CD4-positive, alpha-beta T cell treated with Interleukin-6 for 4 hours (primary cell): ENCODE measurements around the gene MAP2K4.
"Not testable (repeated sequence)": the region's sequence is repeated elsewhere in the genome, so short reads cannot be mapped to it uniquely, and the experiment has no call there.

Experiments used
- DNase-seq: peaks from one replicate; pipeline ENCODE4 v3.0.0-alpha.2; 2020; ENCODE audit warnings: mixed read lengths

The MAP2K4 gene

DNA sequence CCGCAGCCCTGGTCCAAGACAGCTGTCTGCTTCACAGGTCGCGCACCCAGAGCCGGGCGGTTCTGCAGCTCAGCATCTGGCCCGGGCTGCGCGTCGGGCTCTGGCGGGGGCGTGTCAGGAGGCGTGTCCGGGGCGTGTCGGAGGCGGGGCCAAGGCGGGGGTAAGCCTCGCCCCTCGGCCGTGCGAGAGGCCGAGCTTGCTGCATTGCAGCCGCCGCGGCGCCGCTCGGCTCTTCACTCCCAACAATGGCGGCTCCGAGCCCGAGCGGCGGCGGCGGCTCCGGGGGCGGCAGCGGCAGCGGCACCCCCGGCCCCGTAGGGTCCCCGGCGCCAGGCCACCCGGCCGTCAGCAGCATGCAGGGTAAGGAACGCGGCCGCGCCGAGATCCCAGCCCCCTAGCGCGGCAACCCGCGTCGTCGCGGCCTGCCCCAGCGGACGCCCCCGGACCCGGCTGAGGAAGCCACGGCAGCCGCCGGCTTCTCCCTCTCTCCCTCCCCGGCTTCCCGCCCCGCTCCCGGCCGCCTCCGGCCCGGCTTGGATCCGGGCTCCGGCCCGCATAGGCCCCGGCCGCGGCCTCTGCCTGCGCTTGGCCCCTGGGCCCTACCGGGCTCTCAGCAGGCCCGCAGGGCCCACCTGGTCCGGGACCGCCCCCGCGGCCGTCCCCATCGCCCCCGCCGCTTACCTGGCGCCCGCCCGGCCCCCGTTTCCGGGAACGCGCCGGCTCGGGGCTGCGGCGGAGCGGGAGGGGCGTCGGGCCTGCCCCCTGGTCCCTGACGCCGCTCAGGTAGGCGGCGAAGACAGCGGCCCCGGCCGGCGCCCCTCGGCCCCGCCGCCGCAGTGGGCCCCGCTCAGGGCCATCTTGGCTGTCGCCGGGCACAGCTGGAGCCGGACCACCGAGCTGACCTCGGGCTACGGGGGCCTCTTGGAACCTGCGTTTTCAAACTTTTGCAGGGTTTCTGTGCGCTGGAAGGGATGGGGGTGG is at the start of gene MAP2K4:
MAP2K4 (plus strand) TSS at position 236 of the 981 bp plus-strand sequence; CDS start at position 246, 10 bp downstream.
- peak; percentile 92 for DNase-seq

DNA sequence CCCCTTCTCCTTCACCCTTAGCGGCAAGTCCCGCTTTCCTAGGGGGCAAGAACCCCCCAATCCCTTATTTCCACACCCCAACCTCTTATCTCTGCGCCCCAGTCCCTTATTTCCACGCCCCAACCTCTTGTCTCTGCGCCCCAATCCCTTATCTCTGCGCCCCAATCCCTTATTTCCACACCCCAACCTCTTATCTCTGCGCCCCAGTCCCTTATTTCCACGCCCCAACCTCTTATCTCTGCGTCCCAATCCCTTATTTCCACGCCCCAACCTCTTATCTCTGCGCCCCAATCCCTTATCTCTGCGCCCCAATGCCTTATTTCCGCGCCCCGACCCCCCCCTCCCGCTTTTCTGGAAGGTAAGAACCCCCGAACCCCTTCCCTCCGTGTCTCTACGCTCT is 47.9 kb upstream of the MAP2K4 start:
- DNase-seq: not testable (repeated sequence)

GRCh38 chr17:11979795-11980194 is 40.9 kb upstream of the MAP2K4 start:
- no peak for DNase-seq

- no peak for DNase-seq
Measured at GRCh38 chr17:11980813-11981212, 39.9 kb upstream of the MAP2K4 start.

DNA sequence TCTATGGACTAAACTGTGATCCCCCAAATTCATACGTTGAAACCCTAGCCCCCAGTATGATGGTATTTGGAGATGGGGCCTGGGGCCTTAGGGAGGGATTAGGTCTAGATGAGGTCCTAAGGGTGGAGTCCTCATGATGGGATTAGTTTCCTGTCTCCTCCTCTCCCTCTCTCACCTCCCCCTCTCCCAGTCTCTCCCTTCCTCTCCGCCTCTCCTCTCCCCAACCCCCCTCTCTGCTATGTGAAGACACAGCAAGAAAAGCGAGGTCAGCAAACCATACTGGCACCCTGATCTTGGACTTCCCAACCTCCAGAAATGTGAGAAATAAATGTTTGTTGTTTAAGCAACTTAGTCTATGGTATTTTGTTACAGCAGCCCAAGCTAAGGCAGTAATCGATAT is 38.8 kb upstream of the MAP2K4 start:
- DNase-seq: no peak

- DNase-seq: no peak
Measured at GRCh38 chr17:11986179-11986941, 34.3 kb upstream of the MAP2K4 start.

- no peak for DNase-seq
Measured at GRCh38 chr17:11986942-11987329, 33.7 kb upstream of the MAP2K4 start.

- no peak for DNase-seq
Measured at GRCh38 chr17:11990363-11990983, 30.2 kb upstream of the MAP2K4 start.

DNA sequence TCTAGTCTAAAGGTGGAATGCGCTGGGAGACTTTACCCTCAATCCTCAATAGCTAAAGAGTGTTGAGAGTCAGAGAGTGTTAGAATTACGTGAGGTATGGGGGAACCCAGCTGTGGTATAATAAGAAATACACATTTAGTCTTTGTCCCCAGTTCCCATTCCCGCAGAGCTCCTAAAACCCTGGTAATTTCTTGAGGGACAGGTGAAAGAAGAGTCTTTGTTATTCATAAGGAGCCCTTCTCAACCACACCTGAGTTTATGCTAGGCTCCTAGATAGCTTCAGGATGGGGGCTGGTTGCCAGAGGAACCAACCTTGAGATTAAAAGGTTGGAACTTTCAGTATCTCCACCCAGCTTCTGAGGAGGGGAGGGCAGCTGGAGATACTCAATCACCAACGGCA is 29.2 kb upstream of the MAP2K4 start:
- no peak for DNase-seq

DNA sequence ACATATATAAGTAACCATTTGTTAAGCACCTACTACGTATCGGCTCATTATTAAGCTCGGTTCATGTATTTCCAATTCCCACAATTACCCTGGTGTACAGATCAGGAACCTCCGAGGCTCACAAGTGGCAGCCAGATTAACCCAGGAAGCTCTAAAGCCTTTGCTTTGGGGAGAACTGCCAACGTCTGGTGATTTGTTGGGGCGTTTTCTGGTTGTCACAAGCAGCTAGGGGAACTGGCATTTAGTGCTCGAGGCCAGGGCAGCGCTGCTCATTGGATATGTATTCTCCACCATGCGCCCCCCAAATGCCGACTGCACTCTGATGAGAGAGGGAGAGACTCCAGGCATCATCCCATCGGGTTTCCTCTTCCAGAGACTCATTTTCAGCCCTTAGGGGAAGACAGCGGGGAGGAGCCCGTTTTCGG is 23.9 kb upstream of the MAP2K4 start:
- no peak for DNase-seq

DNA sequence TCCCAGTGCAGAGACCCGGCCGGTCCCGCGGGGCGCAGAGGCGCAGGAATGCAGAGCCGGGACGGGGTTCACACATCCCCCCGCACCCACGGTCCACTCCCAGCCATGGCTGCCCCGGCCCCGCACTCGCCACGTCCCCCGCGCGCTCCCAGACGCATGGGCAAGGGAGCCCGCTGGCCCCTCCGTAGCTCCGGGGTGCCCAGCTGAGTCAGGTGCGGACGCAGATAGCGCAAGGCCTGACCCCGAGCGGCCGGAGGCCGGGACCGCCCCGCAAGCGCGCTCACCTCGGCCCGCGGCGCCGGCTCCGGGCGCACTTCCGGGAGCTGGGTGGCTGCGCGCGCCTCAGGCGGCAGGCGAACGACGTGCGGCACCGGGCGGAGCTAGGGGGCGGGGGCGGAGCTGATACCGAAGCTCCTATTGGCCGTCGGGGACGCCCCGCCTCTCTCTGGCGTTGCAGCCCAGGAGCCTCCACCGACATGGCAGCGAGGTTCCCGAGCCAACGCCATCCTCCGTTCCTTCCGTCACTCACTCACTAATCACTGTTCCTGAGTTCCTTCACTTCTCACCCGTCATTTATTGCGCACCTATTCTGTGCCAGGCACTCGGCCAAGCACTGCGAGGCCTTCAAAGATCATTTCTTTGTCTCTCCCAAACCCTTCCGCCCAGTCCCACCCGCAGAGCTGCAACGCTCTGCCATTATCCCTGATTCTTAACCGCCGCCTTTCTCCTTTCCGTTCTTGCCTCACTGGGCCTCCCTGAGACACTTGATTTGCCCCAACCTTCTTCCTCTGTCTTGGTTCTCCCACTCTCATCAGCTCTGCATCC is 23.3 kb upstream of the MAP2K4 start, which contains the start of gene ZNF18:
ZNF18 (minus strand) TSS at position 329 of the 825 bp plus-strand sequence. CDS start 4,646 bp downstream, outside the sequence.
- peak; percentile 98 for DNase-seq

DNA sequence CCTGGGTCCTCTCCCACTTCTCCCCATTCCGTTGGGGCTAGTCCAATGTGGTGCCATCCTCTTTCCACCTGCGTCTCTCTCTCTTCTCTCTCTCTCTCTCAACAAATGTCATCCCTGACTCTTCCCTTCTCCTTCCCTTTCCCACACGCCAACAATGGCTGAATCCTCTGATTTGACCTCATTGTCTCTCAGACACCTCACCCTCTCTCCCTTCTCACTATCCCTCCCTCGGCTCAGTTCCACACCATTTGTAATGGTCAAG is 22.8 kb upstream of the MAP2K4 start:
- DNase-seq: no peak

DNA sequence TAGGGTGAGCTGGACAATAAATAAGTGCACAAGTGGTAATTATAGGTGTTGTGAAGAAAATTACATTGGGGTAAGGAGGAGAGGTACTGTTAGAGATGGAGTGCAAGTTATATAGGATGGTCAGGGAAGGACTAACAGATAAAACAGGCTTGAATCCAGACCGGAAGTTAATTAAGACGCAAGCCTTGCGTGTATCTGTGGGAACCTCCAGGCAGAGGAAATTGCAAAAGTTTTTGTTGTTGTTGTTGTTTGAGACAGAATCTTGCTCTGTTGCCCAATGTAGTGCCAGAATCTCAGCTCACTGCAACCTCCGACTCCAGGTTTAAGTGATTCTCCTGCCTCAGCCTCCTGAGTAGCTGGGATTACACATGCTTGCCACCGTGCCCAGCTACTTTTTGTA is 21.0 kb upstream of the MAP2K4 start:
- no peak for DNase-seq

- DNase-seq: no peak
Measured at GRCh38 chr17:12007466-12007865, 13.2 kb upstream of the MAP2K4 start.

GRCh38 chr17:12021623-12022140 is 1.0 kb downstream of the MAP2K4 start:
- DNase-seq: no peak

- no peak for DNase-seq
Measured at GRCh38 chr17:12022310-12022709, 1.6 kb downstream of the MAP2K4 start.

DNA sequence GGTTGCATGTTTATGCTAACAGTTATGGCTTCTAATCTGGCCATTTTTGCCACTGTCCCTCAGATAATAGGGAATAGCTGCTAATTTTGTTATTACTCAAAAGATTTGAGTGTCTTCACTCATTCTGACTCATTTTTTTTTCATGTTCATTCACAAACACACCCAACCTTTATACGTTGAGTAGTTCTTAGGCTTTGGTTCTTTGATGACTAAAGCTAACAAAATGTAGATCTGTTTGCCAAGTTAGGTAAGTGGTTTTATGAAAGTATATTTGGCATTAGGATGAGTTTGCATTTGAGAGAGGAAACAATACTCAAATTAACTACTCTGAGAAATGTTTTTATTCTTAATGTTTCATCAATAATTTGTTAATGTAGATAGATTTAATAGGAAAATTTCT is 3.6 kb downstream of the MAP2K4 start:
- DNase-seq: no peak

DNA sequence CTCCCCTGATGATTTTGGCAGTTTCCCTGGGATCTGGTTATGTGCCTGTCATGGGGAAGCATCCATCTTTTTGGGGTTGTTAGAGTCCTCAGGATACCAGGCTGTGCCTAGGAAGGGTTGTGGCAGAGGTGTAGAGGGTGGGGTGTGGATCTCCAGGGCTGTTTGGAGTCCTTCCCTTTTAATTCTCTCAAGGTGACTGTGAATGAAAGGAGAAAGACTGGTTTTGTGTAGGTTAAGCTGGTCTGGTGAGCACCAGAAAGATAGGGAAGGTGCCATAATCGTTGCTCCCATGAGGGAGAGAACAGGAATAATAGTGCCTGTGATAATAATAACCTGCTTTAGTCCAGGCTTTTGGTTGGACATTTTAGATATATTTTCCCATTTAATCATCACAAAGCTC is 7.0 kb downstream of the MAP2K4 start:
- no peak for DNase-seq

GRCh38 chr17:12028611-12029010 is 7.9 kb downstream of the MAP2K4 start:
- no peak for DNase-seq

DNA sequence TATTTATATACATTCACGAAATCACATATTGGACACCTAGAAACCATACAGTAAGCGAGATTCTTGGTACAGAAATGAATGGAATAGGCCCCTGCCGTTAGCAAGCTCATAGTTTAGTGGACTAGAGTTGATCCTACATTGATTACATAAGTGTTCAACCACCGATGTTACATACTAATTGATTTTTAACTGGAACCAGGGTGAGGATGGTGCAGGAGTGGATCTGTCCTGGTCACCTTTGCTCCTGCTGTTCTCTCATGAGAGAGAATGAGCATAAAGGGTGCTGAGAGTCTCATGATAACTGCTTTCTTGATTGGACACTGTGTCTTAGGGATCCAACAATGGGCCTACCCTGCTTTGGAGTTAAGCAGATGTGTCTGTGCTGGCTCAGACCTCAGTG is 13.9 kb downstream of the MAP2K4 start:
- no peak for DNase-seq

GRCh38 chr17:12035673-12036072 is 15.0 kb downstream of the MAP2K4 start:
- no peak for DNase-seq

- DNase-seq: no peak
Measured at GRCh38 chr17:12037970-12038369, 17.3 kb downstream of the MAP2K4 start.
